Right kidney (tissue), 1 donor: ENCODE measurements around the gene M1AP.

Experiments used
- DNase-seq: peaks from one replicate; pipeline ENCODE4 v3.0.0-alpha.2; 2016

M1AP gene

GRCh38 chr2:74524955-74525716 lies 123.0 kb downstream of the M1AP start:
- no peak for DNase-seq

GRCh38 chr2:74524005-74524404 lies 124.1 kb downstream of the M1AP start:
- DNase-seq = no peak

- no peak for DNase-seq
Observed at GRCh38 chr2:74522516-74522915, 125.6 kb downstream of the M1AP start.

GRCh38 chr2:74516650-74517049 lies 131.5 kb downstream of the M1AP start:
- DNase-seq = no peak

GRCh38 chr2:74515981-74516633 lies 132.0 kb downstream of the M1AP start:
- peak; percentile 81 for DNase-seq

- no peak for DNase-seq
Observed at GRCh38 chr2:74515271-74515980, 132.7 kb downstream of the M1AP start.

- DNase-seq = peak; percentile 70
Observed at GRCh38 chr2:74514368-74515270, 133.5 kb downstream of the M1AP start, which contains the start of gene TLX2. Gene TLX2 (plus strand): TSS chr2:74514450. CDS start chr2:74514807, 357 bp downstream.

GRCh38 chr2:74513605-74514367 lies 134.3 kb downstream of the M1AP start:
- DNase-seq = peak; percentile 74

- no peak for DNase-seq
Observed at GRCh38 chr2:74512744-74513604, 135.2 kb downstream of the M1AP start.

GRCh38 chr2:74511104-74511989 lies 136.8 kb downstream of the M1AP start:
- no peak for DNase-seq

- no peak for DNase-seq
Observed at GRCh38 chr2:74510272-74510671, 137.9 kb downstream of the M1AP start.

- DNase-seq = peak; percentile 87
Observed at GRCh38 chr2:74507926-74508520, 140.1 kb downstream of the M1AP start.
